ENCODE results near the gene DHRS3.

DHRS3 gene

DNA sequence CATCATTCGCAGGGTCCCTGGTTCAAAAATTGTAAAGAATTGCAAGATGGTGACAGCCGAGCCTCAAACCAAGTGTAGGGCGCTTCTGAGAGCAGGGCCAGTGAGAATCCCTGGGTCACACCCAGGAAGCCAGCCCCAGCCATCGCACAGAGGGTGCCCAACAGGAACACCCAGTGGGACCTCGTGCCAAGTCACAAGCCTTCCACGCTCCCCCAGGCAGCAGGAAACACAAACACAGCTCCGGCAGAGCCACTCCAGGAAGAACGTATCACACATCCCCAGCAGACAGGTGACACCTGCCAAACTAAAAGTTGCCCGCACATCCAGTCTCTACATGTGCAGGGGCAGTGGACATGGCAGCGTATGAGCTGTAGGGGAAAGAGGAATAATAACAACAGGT lies 20.2 kb downstream of the DHRS3 start:
- H3K27ac ChIP-seq = peak overlapping the region; percentile 97

DNA sequence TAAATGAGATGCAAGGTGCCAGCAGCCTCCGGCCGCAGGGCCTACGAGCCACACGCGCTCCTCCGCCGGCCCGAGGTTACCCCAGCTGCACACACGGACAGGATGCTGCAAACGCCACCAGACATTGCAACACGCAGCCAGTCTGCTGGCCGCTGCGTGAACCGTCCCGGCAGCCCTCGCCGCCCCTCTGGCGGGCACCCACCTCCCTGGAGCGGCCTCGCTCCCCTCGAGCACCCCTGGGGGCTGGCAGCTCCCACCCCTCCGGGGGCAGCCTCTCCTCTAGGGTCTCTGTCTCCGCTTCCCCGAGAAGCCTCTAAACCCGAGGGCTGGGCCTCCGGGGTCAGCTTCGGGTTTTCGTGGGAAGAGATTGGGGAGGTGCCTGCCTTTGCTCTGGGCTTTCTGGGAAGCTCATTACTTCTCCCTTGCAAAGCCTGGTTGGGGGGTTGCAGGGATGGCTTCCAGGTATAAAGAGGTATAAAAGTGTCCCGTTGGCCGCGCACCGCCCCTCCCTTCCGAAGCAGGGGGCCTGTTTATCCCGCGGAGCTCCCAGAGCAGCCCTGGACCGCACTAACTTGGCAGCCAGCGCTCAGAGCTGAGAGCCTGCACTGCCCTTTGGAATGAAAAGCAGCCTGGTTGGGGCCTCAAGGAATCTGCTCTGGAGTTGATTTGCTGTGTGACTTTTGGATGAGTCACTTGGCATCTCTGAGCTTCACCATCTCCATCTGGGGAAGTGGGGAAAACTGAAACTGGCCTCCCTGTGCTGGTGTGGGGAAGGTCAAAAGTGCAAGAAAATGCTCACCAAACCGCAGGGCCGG lies 21.8 kb downstream of the DHRS3 start:
- peak overlapping the region; percentile 97 for H3K27ac ChIP-seq
- DNase-seq (ENCODE audit: low spot score) = peak; percentile 96
- H3K4me3 ChIP-seq = peak overlapping the region; percentile 67
- no peak for TF ChIP-seq CTCF (IDR thresholded peaks at IDR 0.05)

More for the DNA sequence above, 20.2 kb downstream of the DHRS3 start:
- no peak for DNase-seq (ENCODE audit: low spot score)
- no peak for TF ChIP-seq CTCF (IDR thresholded peaks at IDR 0.05)
- H3K4me3 ChIP-seq = no peak overlapping the region

DNA sequence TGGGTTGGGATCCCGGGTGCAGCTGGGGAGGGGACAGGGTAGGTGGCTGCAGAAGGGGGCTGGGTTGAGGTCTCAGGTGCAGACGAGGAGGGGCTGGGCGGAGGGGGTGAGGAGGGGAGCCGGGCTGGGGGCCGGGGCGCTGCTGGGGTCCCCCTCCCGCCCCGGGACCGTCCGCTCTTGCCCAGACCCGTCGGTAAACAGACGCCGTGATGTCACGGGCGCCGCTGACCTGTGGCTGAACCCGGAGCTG lies 22.3 kb downstream of the DHRS3 start:
- TF ChIP-seq CTCF (IDR thresholded peaks at IDR 0.05) = no peak
- peak overlapping the region; percentile 67 for H3K4me3 ChIP-seq
- H3K27ac ChIP-seq = peak overlapping the region; percentile 97
- DNase-seq (ENCODE audit: low spot score) = no peak

- no peak for TF ChIP-seq CTCF (IDR thresholded peaks at IDR 0.05)
- DNase-seq (ENCODE audit: low spot score) = no peak
- Histone ChIP-seq H3K4me3 (peak overlapping the region; percentile 67), H3K27ac (peak overlapping the region; percentile 97)
Measured at GRCh38 chr1:12594966-12595756, 22.8 kb downstream of the DHRS3 start.

DNA sequence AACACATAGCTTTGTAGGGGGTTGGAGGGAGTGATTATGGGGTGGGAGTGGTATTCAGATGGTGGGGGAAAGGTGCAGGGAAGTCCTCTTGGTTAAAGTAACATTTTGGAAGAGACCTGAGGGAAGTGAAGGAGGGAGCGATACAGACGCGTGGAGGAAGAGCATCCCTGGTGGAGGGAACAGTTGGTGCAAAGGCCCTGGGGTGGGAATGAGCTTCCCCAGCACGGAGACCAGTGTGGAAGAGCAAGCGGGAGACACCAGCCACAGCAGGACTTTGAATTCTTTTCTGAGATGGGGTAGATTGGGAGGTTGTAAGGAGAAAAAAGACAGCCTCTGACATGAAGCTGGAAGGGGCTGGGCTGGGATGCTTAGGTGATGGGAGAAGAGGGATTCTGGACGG lies 23.5 kb downstream of the DHRS3 start:
- no peak for DNase-seq (ENCODE audit: low spot score)
- peak overlapping the region; percentile 67 for H3K4me3 ChIP-seq
- TF ChIP-seq CTCF (IDR thresholded peaks at IDR 0.05) = no peak
- peak overlapping the region; percentile 97 for H3K27ac ChIP-seq

GRCh38 chr1:12593621-12594066 lies 24.4 kb downstream of the DHRS3 start:
- Histone ChIP-seq H3K4me3 (no peak overlapping the region), H3K27ac (peak overlapping the region; percentile 97)
- DNase-seq (ENCODE audit: low spot score) = no peak
- TF ChIP-seq CTCF (IDR thresholded peaks at IDR 0.05) = no peak

All from coronary artery (tissue), 2 donors.